Measurements from ENCODE around the gene ITGB3BP.

DNA sequence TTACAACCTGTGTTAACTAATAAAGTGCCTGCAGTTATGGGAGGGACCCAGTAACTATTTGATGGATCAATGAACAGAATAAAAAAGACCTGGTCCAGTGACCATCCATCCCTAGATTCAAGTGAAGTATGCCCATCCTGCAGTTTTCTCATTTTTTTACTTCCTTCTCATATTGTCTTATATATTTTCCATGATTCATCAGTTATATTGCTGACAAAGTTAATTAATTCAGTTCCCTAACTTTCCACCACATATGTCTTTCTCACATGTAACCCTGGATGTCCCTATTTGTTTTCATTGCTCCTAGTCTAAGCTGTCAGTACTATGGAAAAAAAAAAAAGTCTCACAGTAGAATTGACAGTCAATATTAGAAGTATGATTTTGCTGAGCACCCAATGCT is 64.3 kb downstream of the ITGB3BP start:
- TF ChIP-seq, protein P1, sequence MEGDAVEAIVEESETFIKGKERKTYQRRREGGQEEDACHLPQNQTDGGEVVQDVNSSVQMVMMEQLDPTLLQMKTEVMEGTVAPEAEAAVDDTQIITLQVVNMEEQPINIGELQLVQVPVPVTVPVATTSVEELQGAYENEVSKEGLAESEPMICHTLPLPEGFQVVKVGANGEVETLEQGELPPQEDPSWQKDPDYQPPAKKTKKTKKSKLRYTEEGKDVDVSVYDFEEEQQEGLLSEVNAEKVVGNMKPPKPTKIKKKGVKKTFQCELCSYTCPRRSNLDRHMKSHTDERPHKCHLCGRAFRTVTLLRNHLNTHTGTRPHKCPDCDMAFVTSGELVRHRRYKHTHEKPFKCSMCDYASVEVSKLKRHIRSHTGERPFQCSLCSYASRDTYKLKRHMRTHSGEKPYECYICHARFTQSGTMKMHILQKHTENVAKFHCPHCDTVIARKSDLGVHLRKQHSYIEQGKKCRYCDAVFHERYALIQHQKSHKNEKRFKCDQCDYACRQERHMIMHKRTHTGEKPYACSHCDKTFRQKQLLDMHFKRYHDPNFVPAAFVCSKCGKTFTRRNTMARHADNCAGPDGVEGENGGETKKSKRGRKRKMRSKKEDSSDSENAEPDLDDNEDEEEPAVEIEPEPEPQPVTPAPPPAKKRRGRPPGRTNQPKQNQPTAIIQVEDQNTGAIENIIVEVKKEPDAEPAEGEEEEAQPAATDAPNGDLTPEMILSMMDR (IDR thresholded peaks at IDR 0.05; ENCODE audit: poor library complexity) = no peak
- no peak for TF ChIP-seq EZH2 (IDR thresholded peaks at IDR 0.05; ENCODE audit: borderline replicate concordance)
